ENCODE data around the gene MBNL2.

MBNL2 gene

GRCh38 chr13:97371486-97372109, 149.5 kb downstream of the MBNL2 start:
- DNase-seq (ENCODE audit: low read depth in 1 of 2, low spot score in 1 of 2): no peak

DNA sequence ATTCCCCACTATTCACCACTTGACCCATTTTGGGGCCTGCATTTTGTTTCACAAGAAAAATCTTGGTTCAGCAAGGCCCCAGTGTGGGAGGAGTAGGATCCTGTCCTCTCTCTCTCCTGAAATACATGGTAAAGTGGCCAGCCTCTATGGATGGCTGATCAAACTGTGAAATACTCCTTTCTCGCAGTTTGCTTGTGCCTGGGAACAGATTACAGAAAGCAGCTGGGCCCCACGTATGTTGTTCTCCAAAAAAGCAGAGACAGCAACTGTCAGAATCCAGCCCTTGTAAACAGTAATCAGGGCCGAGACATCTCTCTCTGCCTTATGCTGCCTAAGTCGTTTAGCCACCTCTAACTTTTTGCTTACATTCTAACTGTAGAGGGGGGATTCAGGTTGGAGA, 150.8 kb downstream of the MBNL2 start:
- no peak for DNase-seq (ENCODE audit: low read depth in 1 of 2, low spot score in 1 of 2)

DNA sequence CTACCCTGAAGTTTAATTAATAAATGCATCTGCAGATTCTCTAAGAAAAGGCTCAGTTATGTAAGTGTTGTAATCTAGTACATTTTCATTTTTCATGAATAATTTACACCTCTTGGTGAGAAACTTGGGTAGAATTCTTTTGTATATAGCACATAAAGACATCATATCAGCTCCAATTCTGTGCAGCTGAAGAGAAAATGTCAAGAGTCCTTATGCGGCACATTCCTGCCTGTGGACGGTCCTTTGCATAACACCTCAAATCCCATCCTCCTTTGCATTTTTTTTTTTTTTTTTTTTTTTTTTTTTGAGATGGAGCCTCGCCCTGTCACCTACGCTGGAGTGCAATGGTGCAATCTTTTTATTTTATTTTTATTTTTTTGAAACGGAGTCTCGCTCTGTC, 151.7 kb downstream of the MBNL2 start:
- no peak for DNase-seq (ENCODE audit: low read depth in 1 of 2, low spot score in 1 of 2)

DNA sequence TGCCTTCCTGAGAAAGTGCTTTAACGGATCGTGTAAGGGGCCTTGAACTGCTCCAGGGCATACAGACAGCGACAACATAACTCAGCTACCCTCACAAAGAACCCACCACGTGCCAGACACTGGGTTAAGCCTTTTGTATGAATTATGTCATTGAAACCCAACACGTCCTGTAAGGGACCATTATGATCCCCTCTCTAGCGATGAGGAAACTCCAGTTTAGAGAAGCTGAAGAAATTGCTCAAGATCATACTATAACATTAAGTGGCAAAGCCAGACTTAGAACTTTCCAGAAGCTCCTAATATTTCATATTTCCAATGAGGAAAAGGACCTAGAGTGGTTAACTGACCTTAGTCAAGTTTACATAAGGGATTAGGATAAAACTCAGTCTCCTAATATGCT, 154.8 kb downstream of the MBNL2 start:
- no peak for DNase-seq (ENCODE audit: low read depth in 1 of 2, low spot score in 1 of 2)

DNA sequence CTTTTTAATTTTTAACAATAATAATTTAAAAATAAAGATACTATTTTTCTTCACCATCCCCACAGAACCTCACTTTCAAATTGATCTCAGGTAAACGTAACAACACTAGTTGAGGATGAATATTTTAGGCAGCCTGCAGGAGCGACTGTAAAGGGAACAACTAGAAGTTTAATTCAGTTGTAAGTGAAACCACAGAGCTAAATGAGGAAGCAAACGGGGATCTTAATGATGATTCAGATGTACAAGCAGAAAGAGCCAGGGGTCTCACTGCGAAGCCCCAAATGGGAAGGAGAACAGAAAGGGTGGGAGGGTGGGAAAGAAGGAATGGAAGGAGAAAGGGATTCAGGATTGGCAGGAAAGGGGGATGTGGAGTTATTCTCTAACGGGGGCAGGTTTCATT, 157.3 kb downstream of the MBNL2 start:
- no peak for DNase-seq (ENCODE audit: low read depth in 1 of 2, low spot score in 1 of 2)

GRCh38 chr13:97380696-97381095, 158.6 kb downstream of the MBNL2 start:
- DNase-seq (ENCODE audit: low read depth in 1 of 2, low spot score in 1 of 2): no peak

DNA sequence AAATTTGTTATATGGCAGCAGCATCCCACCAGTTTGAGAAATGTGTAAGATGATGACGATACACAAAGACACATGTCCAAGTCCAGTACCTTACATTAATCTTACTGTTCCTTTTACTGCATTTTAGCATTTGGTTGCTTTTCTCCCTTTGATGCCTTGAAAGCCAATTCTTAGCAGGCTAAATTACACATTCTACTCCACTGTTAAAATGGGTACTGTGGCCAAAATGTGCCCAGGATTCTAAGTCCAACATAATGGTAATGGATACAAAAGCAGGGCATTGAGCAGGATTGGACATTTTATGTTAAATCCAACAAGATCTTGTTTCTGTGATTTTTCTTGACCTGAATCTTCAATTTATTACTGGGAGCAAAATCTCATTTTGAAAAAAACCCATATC, 159.1 kb downstream of the MBNL2 start:
- no peak for DNase-seq (ENCODE audit: low read depth in 1 of 2, low spot score in 1 of 2)

GRCh38 chr13:97382276-97382675, 160.1 kb downstream of the MBNL2 start:
- no peak for DNase-seq (ENCODE audit: low read depth in 1 of 2, low spot score in 1 of 2)

- DNase-seq (ENCODE audit: low read depth in 1 of 2, low spot score in 1 of 2): no peak
These were observed 162.2 kb downstream of the MBNL2 start for GRCh38 chr13:97384371-97384770.

DNA sequence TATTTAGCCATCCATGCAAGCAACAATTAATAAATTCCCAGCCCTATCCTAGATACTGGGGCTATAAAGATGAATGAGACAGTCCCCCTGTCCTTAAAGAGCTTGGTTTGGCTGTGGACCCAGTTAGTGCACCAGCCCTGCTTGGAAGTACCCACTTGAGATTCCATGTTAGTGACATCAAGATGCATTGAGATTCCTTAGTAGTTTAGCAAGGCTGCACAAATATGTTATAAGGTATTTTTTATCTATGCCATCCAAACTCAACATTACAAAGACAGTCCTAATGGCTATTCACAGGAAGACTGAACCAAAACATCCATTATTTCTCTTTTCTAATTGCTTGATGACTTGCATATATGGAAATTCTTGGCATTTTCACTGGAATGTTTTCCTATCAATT, 163.0 kb downstream of the MBNL2 start:
- DNase-seq (ENCODE audit: low read depth in 1 of 2, low spot score in 1 of 2): no peak

- no peak for DNase-seq (ENCODE audit: low read depth in 1 of 2, low spot score in 1 of 2)
These were observed 163.7 kb downstream of the MBNL2 start for GRCh38 chr13:97385854-97386253.

GRCh38 chr13:97386801-97387484, 164.8 kb downstream of the MBNL2 start:
- DNase-seq (ENCODE audit: low read depth in 1 of 2, low spot score in 1 of 2): no peak

- DNase-seq (ENCODE audit: low read depth in 1 of 2, low spot score in 1 of 2): no peak
These were observed 165.3 kb downstream of the MBNL2 start for GRCh38 chr13:97387485-97387839.

- DNase-seq (ENCODE audit: low read depth in 1 of 2, low spot score in 1 of 2): no peak
These were observed 165.8 kb downstream of the MBNL2 start for GRCh38 chr13:97387890-97388289.

GRCh38 chr13:97388373-97388772, 166.2 kb downstream of the MBNL2 start:
- DNase-seq (ENCODE audit: low read depth in 1 of 2, low spot score in 1 of 2): no peak

- no peak for DNase-seq (ENCODE audit: low read depth in 1 of 2, low spot score in 1 of 2)
These were observed 168.9 kb downstream of the MBNL2 start for GRCh38 chr13:97390941-97391600.

- DNase-seq (ENCODE audit: low read depth in 1 of 2, low spot score in 1 of 2): no peak
These were observed 169.9 kb downstream of the MBNL2 start for GRCh38 chr13:97392020-97392419.

DNA sequence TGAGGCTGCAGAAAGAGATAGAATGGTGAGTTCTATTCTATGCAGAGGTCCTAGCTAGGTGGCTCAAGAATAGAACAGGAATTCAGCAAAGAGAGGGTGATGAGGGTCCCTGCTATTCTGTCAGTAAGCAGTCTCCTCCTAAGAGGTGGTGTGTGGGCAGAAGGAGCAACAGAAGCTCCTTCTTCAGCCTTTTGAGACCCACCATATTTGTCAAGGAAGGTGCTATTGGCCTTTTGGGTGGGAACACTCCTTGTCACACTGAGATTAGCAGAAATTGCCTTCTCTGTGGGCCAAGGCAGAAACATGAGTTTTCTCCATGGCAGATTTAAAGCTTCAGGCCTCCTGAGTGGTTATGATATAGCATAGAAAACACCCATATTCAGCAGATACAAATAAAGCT, 172.4 kb downstream of the MBNL2 start:
- DNase-seq (ENCODE audit: low read depth in 1 of 2, low spot score in 1 of 2): no peak

- no peak for DNase-seq (ENCODE audit: low read depth in 1 of 2, low spot score in 1 of 2)
These were observed 173.5 kb downstream of the MBNL2 start for GRCh38 chr13:97395447-97396136.

- no peak for DNase-seq (ENCODE audit: low read depth in 1 of 2, low spot score in 1 of 2)
These were observed 175.1 kb downstream of the MBNL2 start for GRCh38 chr13:97397267-97397666.

GRCh38 chr13:97401421-97401820, 179.3 kb downstream of the MBNL2 start:
- DNase-seq (ENCODE audit: low read depth in 1 of 2, low spot score in 1 of 2): no peak

Data from activated T-helper 1 cell treated with anti-CD3 and anti-CD28 coated beads, Interleukin-2, amount 50 U/mL, for 16 hours (primary cell).